ENCODE measurements around the gene NRGN.

DNA sequence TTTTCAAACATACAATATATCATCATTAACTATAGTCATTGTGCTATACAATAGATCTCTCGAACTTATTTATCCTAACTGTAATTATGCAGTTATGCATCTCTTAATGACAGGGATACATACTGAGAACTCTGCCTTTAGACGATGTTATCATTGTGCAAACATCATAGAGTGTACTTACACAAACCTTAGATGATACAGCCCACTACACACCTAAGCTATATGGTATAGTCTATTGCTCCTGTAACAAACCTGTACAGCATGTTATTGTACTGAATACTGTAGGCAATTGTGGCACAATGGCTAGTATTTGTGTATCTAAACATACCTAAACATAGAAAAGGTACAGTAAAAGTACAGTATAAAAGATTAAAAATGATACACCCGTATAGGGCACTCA lies 27.4 kb upstream of the NRGN start:
- TF ChIP-seq, protein P1, sequence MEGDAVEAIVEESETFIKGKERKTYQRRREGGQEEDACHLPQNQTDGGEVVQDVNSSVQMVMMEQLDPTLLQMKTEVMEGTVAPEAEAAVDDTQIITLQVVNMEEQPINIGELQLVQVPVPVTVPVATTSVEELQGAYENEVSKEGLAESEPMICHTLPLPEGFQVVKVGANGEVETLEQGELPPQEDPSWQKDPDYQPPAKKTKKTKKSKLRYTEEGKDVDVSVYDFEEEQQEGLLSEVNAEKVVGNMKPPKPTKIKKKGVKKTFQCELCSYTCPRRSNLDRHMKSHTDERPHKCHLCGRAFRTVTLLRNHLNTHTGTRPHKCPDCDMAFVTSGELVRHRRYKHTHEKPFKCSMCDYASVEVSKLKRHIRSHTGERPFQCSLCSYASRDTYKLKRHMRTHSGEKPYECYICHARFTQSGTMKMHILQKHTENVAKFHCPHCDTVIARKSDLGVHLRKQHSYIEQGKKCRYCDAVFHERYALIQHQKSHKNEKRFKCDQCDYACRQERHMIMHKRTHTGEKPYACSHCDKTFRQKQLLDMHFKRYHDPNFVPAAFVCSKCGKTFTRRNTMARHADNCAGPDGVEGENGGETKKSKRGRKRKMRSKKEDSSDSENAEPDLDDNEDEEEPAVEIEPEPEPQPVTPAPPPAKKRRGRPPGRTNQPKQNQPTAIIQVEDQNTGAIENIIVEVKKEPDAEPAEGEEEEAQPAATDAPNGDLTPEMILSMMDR (conservative IDR thresholded peaks at IDR 0.05; ENCODE audit: low read length), result no peak
- TF ChIP-seq EZH2phosphoT487 (IDR thresholded peaks at IDR 0.05; ENCODE audit: borderline replicate concordance, low read depth, low read length), result no peak

Measured in OCI-LY7 (cell line).